GM23248 (cell line): Measurements from ENCODE around the gene PXDN.

Experiments
- EZH2 ChIP-seq: fragments of 200-600 bp; sonication (generic); IDR thresholded peaks from 2 replicates; pipeline ENCODE4 v1.6.1; 2018; ENCODE audit warnings: antibody characterized with exemption, mild to moderate bottlenecking; ENCODE audit not compliant: insufficient read depth, poor library complexity, severe bottlenecking
- EZH2phosphoT487 ChIP-seq: fragments of 200-600 bp; sonication (generic); IDR thresholded peaks from 2 replicates; pipeline ENCODE4 v1.6.1; 2018; ENCODE audit warnings: antibody characterized with exemption, moderate library complexity, mild to moderate bottlenecking, low read depth; ENCODE audit not compliant: insufficient read depth

DNA sequence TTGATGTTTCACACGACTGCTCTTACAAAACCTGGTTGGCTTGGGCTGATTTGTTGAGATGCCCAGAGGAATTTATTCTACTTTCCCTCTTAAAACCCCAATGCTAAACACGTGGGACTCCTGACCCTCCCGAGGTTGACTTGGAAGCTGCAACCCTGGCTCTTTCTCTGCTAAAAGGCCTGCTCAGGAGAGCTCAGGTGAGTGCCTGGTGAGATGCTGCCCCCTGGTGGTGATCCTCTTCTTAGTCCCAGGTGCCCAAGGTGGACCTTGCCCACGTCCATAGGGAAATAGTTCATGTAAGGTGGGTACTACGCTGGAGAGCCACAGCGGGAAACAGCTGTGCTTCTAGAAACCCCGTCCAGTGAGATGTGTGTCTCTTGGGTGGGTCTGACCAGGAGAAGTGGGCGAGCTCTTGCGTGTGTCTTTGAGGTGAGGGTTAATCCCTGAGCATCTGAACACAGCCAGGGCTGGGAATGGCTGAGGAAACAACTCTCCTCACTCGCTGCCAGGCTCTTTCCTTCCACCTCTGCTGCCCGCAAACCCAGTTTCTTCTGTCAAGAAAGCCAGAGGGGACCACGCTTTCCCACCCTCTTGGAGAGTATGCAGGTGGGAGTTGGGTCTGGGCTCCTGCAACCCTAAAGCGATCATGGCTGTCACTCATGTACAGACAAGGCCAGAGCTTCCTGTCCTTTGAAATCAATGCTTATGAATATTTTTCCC is 25.5 kb upstream of the PXDN start:
- TF ChIP-seq EZH2 (no peak), EZH2phosphoT487 (no peak)
